Activated CD8-positive, alpha-beta memory T cell treated with anti-CD3 and anti-CD28 coated beads for 4 hours (primary cell): ENCODE data around the gene HIBADH.
"Not testable (repeated sequence)": the region's sequence is repeated elsewhere in the genome, so short reads cannot be mapped to it uniquely, and the experiment has no call there.

Source experiments
- DNase-seq, 2 donors: peaks; one replicate each; pipeline ENCODE4 v3.0.0-alpha.2; 2020; ENCODE audit warnings: low read depth in 2 of 2

The HIBADH gene

GRCh38 chr7:27547401-27547800, 115.3 kb downstream of the HIBADH start:
- no peak for DNase-seq

- no peak for DNase-seq
Observed at GRCh38 chr7:27546610-27547009, 116.1 kb downstream of the HIBADH start.

DNA sequence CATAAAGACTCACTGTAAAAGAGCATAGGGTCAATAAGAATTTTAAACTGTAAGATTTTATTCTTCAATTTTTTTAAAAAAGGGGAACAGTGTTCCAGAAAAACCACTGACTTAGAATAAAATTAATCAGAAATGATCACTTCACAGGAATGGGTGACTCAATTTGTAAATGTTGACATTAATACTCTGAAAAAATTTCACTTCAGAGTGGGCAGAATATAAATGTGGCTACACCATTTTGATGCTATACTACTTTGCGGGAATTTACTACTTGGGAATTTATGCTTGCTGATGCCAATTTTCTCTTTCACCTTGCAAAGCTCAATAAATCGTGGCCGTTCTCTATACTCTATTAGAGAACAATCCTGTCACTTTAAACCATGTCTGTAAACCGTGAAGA, 126.9 kb downstream of the HIBADH start:
- no peak for DNase-seq

- DNase-seq: no peak
Observed at GRCh38 chr7:27533652-27534081, 129.0 kb downstream of the HIBADH start.

DNA sequence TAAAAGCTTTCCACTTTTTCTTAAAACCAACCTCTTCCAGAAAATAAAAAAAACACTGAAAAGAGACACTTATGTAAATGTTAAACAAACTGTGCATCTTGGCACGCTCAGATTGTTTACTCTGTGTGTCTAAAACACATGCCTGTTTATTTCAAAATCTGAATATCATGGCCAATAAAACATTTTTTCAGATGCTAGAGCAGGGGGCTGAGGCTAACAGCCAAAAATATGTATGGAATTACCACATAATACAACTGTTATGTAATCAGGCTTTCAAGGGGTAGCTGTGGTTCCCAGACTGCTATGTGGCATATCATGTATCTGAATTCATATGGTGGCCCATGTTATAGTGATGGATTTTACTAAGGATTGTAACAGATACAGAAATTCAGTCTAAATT, 130.4 kb downstream of the HIBADH start:
- no peak for DNase-seq

DNA sequence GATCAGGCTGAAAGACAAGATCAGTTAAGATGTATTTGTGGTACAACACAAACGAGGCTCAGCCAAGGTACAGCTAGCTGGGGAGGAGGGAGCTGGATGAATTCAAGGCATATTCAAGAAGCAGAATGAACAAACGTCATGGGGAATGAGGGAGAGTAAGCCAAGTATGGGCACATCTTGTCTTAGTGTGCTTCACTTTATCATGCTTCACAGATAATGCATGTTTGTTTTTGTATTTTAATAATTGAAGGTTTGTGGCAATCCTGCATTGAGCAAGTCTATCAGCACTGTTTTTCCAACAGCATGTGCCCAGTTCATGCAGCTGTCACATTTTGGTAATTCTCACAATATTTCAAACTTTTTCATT, 135.4 kb downstream of the HIBADH start:
- no peak for DNase-seq

DNA sequence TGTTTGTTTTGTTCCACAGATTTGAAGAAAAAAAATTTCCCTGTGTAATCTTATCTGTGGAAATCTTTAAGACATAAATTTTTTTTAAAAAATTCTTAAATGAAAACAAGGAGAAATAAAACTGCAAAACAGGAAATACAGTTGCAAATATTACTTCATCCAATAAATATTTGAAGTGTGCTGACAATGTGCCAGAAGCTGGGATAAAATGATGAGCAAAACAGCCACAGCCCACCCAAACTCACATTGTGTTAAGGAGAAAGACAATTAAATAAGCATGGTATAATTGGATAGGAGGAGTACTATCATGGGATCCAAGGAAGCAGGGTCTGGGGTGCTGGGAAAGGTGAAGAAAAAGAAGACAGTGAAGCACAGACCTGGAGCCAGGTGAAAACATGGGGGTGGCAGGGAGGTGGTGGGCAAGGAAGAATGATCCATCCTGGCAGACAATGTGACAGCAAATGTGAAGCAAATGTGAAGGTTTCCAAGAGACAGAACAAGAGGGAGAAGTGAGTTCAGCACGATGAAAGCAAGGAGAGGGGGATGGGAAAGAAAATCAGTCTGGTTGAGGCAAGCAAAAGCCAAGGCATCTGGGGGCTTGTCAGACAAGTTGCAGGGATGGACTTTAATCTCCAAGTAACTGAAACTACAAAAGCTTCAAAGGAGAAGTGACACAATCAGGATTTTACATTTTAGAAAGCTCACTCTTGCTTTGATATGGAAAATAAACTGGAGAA, 135.9 kb downstream of the HIBADH start:
- DNase-seq: no peak

GRCh38 chr7:27526131-27526530, 136.6 kb downstream of the HIBADH start:
- no peak for DNase-seq

DNA sequence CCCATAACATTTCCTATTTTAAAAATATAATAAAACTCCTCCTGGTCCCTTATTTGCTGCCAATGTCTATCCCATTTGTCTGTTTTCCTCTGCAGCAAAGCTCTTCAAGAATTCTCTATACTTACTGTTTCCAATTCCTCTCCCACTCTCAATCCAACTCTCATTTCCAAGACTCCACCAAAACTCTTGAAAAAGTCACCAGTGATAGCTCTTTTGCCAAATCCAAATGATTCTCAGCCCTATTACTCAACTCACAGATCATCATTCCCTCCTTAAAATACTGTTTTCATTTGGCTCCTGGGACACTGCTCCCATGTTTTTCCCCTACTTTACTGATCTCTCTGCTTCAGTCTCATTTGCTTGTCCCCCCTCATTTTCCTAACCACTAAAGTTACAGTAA, 139.4 kb downstream of the HIBADH start:
- no peak for DNase-seq

GRCh38 chr7:27522566-27522965, 140.1 kb downstream of the HIBADH start:
- no peak for DNase-seq

GRCh38 chr7:27520815-27521790, 141.6 kb downstream of the HIBADH start:
- DNase-seq: no peak

DNA sequence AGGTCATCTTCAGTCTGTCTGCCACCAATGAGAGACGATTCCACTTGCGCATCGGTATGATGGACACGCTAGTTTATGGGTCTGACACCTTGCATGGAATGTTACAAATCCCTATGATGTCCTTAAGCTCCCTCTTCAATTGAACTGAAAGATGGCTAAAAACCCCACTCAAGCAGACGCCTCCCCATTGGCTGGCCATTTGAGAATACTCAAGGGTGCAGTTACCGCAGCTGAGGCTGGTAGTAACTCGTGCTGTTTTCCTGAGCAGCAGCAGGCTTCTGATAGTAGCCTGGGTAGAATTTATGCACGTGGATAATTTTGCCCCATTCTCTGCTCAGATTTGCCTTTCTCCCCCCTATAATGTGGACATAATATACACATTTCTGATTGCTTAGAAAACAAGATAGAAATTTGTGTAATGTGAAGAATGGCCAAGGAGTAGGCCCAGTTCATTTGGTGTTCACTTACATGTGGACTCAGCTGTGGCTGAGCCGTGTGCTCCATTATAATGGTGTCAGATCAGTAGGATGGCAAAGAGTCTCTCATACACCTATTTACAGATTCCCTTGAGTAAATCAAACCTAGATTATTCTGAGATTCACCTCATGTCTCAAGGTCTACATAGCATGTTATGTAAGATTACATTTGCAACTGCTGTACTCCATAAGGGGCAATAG, 142.8 kb downstream of the HIBADH start:
- no peak for DNase-seq

- DNase-seq: no peak
Observed at GRCh38 chr7:27518561-27519350, 143.9 kb downstream of the HIBADH start.

- DNase-seq: no peak
Observed at GRCh38 chr7:27516421-27516820, 146.3 kb downstream of the HIBADH start.

DNA sequence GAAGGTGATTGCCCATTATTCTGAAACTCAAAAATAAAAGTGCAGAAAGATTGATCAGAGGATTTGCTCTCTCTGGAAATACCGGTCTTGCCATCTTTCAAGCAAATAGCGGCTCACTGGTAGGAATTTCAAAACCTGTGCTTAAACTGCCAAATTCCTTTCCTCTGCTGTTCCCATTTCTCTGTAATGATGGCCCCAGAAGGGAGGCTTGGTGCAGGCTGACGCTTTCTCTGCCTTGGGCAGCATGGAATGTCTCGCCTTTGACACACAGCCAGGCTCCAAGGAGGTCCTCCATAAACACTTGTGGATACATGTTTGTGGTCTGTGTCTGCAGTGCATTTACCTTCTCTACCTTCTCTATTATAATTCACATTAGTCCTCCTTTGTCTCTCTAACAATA, 146.8 kb downstream of the HIBADH start:
- no peak for DNase-seq

GRCh38 chr7:27514861-27515260, 147.8 kb downstream of the HIBADH start:
- no peak for DNase-seq

- DNase-seq: no peak
Observed at GRCh38 chr7:27513885-27514284, 148.8 kb downstream of the HIBADH start.

DNA sequence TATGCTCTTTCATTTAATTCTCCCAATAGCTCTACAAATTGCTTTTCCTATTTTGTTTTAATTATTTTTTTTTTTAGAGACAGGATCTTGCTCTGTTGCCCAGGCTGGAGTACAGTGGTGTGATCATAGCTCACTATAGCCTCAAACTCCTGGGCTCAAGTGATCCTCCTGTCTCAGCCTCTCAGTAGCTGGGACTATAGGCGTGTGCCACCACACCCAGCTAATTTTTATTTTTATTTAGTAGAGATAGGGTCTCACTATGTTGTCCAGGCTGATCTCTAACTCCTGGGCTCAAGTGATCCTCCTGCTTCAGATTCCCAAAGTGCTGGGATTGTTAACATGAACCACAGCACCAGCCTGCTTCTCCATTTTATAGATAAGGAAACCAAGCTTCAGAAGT, 151.3 kb downstream of the HIBADH start:
- DNase-seq: not testable (repeated sequence)

DNA sequence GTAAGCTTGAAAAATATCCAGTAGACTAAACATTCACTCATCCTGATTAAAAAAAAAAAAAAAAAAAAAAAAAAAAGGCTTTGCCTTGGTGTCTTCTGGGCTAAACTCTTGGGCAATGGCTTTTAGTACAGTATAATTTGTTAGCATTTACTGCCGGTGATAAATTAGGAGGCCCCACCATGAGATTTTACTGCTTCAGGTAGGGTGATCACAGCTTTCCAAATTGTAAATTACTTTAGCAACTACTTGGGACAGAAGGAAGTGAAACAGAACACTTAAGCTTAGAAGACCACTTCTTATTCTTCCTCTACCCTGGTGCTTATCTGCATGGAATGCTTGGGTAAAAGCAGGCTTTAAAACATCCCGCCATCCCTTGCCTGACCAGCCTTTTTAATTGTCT, 152.1 kb downstream of the HIBADH start:
- no peak for DNase-seq

- DNase-seq: not testable (repeated sequence)
Observed at GRCh38 chr7:27501879-27502278, 160.8 kb downstream of the HIBADH start.

DNA sequence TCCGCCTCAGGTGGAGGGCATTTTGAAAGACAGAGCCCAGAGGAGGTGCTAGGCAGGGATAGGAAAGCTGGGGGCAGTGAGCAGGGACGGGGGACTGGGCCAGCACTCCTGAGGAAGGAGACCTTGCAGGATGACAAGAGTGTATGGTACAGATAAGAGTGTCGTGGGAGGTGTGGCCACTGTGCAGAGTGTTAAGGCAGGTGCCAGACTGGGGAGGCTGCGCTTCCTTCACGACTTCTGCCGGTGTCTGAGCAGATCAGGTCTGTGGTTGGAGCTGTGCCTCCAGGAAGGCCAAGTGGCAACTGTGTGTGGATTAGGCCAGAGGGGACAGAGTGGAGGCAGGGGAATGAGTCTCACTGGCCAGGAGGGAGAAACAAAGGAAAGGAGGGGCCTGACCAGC, 161.7 kb downstream of the HIBADH start:
- no peak for DNase-seq

DNA sequence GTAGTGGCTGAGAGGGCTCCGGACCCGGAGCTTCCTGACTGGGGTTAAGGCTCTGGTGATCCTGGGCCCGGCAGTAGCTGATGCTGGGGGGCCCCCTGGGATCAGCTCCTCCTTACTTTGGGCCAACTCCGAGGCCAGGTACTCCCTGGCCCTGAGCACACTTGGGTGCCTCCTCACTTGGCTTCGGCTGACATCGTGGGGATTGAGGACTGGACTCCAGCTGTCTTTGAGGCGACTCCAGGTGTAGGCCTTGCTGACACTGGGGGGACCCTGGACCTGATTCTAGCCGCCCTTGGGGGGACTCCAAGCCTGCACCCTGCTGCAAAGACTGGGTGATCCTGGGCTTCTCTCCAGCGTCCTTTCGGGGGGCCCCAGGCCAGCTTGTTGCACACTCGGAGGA, 170.5 kb downstream of the HIBADH start:
- no peak for DNase-seq
